ENCODE measurements around the gene FTO.

FTO gene

DNA sequence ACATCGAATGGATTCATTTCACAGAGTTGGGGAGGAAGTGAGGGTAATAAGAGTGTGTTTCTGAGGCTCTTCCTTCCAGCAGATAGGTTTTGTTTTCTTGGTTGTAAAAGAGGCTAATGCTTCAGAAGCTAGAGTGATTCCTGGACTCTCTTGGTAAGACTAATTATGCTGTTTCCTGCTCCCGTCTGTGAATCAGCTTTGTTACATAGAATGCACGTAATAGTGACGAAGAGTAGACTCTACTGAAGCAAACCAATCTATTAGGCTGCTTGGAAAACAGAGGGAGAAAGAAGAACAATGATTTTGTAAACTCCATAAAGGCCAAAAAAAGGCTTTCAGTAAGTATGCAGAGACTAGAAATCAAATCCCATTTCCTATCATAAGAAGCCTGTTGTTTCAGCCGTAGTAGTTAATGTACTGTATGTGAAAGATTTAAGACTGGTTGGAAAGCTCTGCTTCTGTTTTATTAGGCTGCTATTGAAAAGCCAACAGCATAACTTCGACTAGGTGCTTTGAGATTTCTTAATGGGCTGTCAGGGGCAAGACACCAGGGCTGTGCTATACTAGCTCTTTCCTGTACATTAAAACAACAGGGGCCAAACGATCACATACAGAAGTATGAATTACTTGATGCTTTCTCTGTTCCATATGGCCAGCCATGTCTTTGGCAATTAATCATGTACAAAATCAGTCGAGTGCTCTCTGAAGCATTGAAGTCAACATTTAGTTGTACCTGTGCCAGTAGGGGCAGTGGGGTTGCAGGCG is 219.0 kb downstream of the FTO start:
- Histone ChIP-seq H3K4me3 (ENCODE audit: low read depth, low read length) (no peak overlapping the region), H3K36me3 (ENCODE audit: control insufficient read depth, insufficient read depth, low read length) (no peaks in the 10 kb centered on the region), H3K4me2 (ENCODE audit: low read length) (no peak overlapping the region), H3K4me1 (no peaks in the 10 kb centered on the region), H2AFZ (no peak overlapping the region), H3K27ac (no peak overlapping the region), H3K9me3 (ENCODE audit: control insufficient read depth, low read length) (no peaks in the 10 kb centered on the region), H3K79me2 (peaks cover 3% of the 10 kb centered on the region), H3K27me3 (ENCODE audit: control insufficient read depth, insufficient read depth, low read length) (no peaks in the 10 kb centered on the region), H3K9ac (no peak overlapping the region)
- TF ChIP-seq, protein P1, sequence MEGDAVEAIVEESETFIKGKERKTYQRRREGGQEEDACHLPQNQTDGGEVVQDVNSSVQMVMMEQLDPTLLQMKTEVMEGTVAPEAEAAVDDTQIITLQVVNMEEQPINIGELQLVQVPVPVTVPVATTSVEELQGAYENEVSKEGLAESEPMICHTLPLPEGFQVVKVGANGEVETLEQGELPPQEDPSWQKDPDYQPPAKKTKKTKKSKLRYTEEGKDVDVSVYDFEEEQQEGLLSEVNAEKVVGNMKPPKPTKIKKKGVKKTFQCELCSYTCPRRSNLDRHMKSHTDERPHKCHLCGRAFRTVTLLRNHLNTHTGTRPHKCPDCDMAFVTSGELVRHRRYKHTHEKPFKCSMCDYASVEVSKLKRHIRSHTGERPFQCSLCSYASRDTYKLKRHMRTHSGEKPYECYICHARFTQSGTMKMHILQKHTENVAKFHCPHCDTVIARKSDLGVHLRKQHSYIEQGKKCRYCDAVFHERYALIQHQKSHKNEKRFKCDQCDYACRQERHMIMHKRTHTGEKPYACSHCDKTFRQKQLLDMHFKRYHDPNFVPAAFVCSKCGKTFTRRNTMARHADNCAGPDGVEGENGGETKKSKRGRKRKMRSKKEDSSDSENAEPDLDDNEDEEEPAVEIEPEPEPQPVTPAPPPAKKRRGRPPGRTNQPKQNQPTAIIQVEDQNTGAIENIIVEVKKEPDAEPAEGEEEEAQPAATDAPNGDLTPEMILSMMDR (IDR thresholded peaks at IDR 0.05): no peak

DNA sequence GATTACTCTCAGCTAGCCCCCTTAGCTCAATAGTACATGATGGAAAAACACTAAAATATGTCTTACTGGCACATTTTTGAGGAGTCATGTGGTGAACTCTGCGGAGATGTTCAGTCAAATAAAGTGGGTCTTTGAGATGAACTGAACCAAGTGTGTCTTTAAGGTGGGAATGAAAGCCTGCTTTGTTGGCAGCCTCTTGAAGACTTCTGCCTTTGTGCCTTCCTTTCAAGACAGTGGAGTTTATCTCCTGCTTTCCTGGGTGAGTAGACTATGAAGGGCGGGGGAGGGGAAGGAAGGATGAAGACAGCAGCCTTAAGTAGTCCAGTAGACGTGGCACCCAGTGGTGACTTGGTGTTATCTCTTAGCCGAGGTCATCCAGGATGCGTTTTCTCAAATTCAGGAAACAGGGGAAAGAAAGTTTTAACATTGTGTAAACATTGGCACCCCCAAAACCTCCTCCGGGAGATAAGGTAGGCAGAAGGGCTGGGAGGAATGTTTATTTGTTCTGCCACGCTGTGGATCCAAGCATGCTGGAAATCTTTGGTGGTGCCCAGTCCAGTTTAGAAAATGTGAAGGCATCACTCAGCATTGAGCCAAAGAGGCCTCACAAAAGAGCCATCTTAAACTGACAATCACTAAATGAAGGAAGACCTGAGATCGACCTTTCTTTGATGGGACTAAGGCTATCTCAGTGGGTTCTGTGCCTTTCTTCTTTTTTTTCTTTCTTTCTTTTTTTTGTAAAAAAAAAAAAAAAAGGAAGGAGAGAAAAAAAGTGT is 220.6 kb downstream of the FTO start:
- H3K27ac ChIP-seq: no peak overlapping the region
- no peak overlapping the region for H2AFZ ChIP-seq
- H3K9me3 ChIP-seq (ENCODE audit: control insufficient read depth, low read length): no peaks in the 10 kb centered on the region
- TF ChIP-seq, protein P1 (IDR thresholded peaks at IDR 0.05): no peak
- no peaks in the 10 kb centered on the region for H3K27me3 ChIP-seq (ENCODE audit: control insufficient read depth, insufficient read depth, low read length)
- H3K79me2 ChIP-seq: peaks cover 3% of the 10 kb centered on the region
- H3K9ac ChIP-seq: no peak overlapping the region
- no peaks in the 10 kb centered on the region for H3K36me3 ChIP-seq (ENCODE audit: control insufficient read depth, insufficient read depth, low read length)
- no peak overlapping the region for H3K4me3 ChIP-seq (ENCODE audit: low read depth, low read length)
- H3K4me1 ChIP-seq: no peaks in the 10 kb centered on the region
- no peak overlapping the region for H3K4me2 ChIP-seq (ENCODE audit: low read length)

DNA sequence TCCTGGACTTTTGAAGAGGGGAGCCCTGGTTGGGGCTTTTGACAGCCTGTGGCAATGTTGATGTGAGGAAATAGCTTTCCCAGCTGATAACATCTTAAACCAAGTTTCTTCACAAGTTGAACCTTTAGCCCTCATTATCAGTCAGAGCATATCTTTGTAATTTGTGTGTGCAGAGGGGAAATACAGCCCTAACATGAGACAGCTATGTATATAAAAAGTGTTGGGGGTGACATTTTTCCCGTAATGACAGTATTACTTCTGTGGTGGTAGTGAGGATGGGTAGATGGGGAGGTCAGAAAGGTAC is 221.1 kb downstream of the FTO start:
- Histone ChIP-seq H3K4me3 (ENCODE audit: low read depth, low read length) (no peak overlapping the region), H3K27ac (no peak overlapping the region), H3K27me3 (ENCODE audit: control insufficient read depth, insufficient read depth, low read length) (no peaks in the 10 kb centered on the region), H3K4me2 (ENCODE audit: low read length) (no peak overlapping the region), H3K4me1 (no peaks in the 10 kb centered on the region), H3K79me2 (peaks cover 3% of the 10 kb centered on the region), H3K9ac (no peak overlapping the region), H3K36me3 (ENCODE audit: control insufficient read depth, insufficient read depth, low read length) (no peaks in the 10 kb centered on the region), H2AFZ (no peak overlapping the region), H3K9me3 (ENCODE audit: control insufficient read depth, low read length) (no peaks in the 10 kb centered on the region)
- TF ChIP-seq, protein P1 (IDR thresholded peaks at IDR 0.05): no peak

DNA sequence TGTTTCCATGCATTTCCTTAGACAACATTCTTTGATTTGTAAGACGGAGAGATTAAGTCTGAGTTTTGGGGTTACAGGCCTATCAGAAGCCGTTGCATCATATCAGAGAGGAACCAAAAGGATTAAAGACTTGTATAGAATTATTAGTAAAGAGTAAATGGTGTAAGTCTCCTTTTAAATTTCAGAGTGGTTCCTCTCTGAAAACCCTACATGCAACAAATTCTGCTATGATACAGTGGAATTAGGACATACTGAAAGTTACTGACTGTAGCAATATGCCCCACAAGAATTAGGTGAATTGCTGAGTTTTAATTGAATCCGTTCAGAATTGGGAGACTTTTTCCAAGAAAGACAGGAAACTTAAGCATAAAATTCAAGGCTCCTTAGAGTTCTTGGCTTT is 221.6 kb downstream of the FTO start:
- Histone ChIP-seq H3K4me1 (no peaks in the 10 kb centered on the region), H3K36me3 (ENCODE audit: control insufficient read depth, insufficient read depth, low read length) (no peaks in the 10 kb centered on the region), H3K4me3 (ENCODE audit: low read depth, low read length) (no peak overlapping the region), H3K27me3 (ENCODE audit: control insufficient read depth, insufficient read depth, low read length) (no peaks in the 10 kb centered on the region), H3K79me2 (peaks cover 2% of the 10 kb centered on the region), H3K9me3 (ENCODE audit: control insufficient read depth, low read length) (no peaks in the 10 kb centered on the region), H2AFZ (no peak overlapping the region), H3K27ac (no peak overlapping the region), H3K9ac (no peak overlapping the region), H3K4me2 (ENCODE audit: low read length) (no peak overlapping the region)
- TF ChIP-seq, protein P1 (IDR thresholded peaks at IDR 0.05): no peak

Data from parathyroid adenoma (tissue), 2 donors.